Neural cell (in vitro differentiated cells): ENCODE measurements around the gene KSR2.

Experiments used
- CTCF ChIP-seq: fragments of 450-650 bp; IDR thresholded peaks from 2 replicates; pipeline ENCODE4 v1.5.1; 2014; ENCODE audit warnings: antibody characterized with exemption, mild to moderate bottlenecking, moderate library complexity; ENCODE audit not compliant: poor library complexity, severe bottlenecking
- EP300 ChIP-seq: fragments of 450-650 bp; conservative IDR thresholded peaks from 2 replicates; pipeline ENCODE4 v1.6.1; 2014; ENCODE audit warnings: antibody characterized with exemption, mild to moderate bottlenecking, moderate library complexity; ENCODE audit not compliant: poor library complexity, severe bottlenecking
- EZH2 ChIP-seq: fragments of 200-600, 300-800 bp; shearing (Covaris generic), sonication (generic); IDR thresholded peaks from 2 replicates; pipeline ENCODE4 v1.6.1; 2014; ENCODE audit warnings: antibody characterized with exemption, low read length, borderline replicate concordance, mild to moderate bottlenecking; ENCODE audit not compliant: insufficient read depth, poor library complexity, severe bottlenecking
- MXI1 ChIP-seq: fragments of 450-650 bp; conservative IDR thresholded peaks from 2 replicates; pipeline ENCODE4 v1.6.1; 2014; ENCODE audit warnings: antibody characterized with exemption, mild to moderate bottlenecking; ENCODE audit not compliant: poor library complexity, severe bottlenecking
- POLR2AphosphoS5 ChIP-seq: IDR thresholded peaks from 2 replicates; pipeline ENCODE4 v1.6.1; 2012
- RAD21 ChIP-seq: fragments of 450-650 bp; conservative IDR thresholded peaks from 2 replicates; pipeline ENCODE4 v1.6.1; 2014; ENCODE audit warnings: antibody characterized with exemption, mild to moderate bottlenecking, moderate library complexity
- REST ChIP-seq: IDR thresholded peaks from 2 replicates; pipeline ENCODE4 v1.6.1; 2012; ENCODE audit warnings: borderline replicate concordance
- SMC3 ChIP-seq: fragments of 450-650 bp; conservative IDR thresholded peaks from 2 replicates; pipeline ENCODE4 v1.6.1; 2014; ENCODE audit warnings: antibody characterized with exemption, mild to moderate bottlenecking, moderate library complexity; ENCODE audit not compliant: poor library complexity
- TAF1 ChIP-seq: IDR thresholded peaks from 2 replicates; pipeline ENCODE4 v1.6.1; 2012; ENCODE audit warnings: low read depth

- TF ChIP-seq EZH2 (no peak), CTCF (no peak), EP300 (no peak), MXI1 (no peak), TAF1 (no peak), POLR2AphosphoS5 (no peak), RAD21 (no peak), REST (no peak), SMC3 (no peak)
Observed at GRCh38 chr12:117702741-117703140, 266.0 kb downstream of the KSR2 start.
